ENCODE data around the gene LLGL1. TPM values are rescaled to one million over a fixed set of nuclear protein-coding genes. Genes with fewer than 3 reads are reported as not detected.

Gene LLGL1
- total RNA-seq, 1 donor from 2014 or later, result 46.1 TPM

- no peak for TF ChIP-seq CTCF (conservative IDR thresholded peaks at IDR 0.05; ENCODE audit: low read depth, low read length)
- H3K4me3 ChIP-seq (ENCODE audit: low read depth, low read length), result no peak overlapping the region
- no peak for DNase-seq (ENCODE audit: low read depth)
These were observed 3.8 kb downstream of the LLGL1 start for GRCh38 chr17:18229254-18229653.

DNA sequence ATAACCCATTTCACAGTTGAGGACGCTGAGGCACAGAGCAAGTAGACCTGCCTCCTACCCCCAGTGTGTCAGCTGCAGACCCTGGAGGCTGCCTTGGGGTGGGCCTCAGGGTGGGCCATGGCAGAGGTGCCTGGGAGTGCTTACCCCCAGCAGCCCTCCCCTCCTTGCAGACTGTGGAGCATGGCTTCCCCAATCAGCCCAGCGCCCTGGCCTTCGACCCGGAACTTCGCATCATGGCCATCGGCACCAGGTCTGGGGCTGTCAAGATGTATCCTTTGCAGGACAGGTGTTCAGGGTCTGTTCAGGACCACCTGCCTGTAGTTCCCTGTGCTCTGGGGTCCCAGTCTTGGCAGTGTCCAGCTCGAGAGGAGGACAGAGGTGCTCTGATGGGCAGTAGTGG is 4.3 kb downstream of the LLGL1 start:
- DNase-seq (ENCODE audit: low read depth), result no peak
- TF ChIP-seq CTCF (conservative IDR thresholded peaks at IDR 0.05; ENCODE audit: low read depth, low read length), result no peak
- H3K4me3 ChIP-seq (ENCODE audit: low read depth, low read length), result no peak overlapping the region

DNA sequence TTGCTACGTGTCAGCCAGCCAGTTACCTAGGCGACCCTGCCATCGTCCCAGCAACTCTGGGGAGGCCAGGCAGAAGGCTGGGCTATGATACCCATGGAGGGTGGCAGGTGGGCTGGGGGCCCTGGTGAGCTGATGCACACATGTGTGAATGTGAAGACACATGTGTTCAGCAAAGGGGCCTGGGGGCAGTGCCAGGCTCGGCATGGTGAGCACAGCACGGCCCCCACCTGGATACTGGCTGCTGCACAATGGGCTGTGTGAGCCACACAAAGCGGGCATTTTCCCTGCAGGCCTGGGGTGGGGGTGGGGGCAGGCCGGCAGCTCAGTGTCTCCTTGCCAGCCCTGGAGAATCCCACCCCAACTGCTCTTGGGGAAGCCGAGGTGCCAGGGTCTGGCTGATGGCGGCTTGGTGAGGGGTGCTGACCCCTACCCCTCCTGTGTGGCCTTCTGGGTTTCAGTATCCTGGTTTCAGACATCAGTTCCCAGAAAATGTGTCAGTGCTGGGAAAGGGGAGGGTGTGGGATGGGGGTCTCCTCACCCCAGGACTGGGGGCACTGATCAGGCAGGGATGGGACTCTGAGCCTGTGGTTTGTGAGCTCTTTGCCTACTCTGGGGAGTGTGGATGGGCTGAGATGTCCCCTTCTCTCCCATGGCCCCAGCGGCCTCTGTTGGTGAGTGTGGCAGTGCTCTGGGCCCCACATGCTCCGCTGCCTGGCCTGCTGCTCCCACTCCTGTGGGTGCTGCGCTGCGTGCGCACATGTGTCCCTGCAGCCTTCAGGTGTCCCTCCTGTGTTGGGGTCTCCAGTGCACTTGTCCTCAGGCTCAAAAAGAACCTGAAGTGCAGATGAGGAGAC is 5.1 kb downstream of the LLGL1 start:
- no peak overlapping the region for H3K4me3 ChIP-seq (ENCODE audit: low read depth, low read length)
- TF ChIP-seq CTCF (conservative IDR thresholded peaks at IDR 0.05; ENCODE audit: low read depth, low read length), result no peak
- no peak for DNase-seq (ENCODE audit: low read depth)

DNA sequence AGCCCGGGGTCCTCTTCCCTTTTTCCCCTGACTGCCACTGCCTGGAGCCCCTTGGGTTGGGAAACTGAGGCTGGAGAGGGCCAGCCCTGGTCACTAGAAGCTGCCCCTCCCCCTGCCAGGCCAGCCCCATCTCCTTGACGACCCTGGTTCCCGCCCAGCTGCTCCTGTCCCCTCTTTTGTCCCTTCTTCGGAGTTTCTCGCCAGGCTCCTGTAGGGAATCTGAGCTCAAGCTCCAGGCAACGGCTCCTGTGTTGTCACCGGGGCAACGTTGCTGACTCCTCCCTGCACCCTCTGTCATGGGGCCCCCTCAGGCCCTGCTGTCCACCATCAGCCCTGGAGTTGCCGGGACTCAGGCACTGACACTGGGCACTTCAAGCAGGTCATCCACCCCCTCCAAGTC is 5.7 kb downstream of the LLGL1 start:
- H3K4me3 ChIP-seq (ENCODE audit: low read depth, low read length), result no peak overlapping the region
- no peak for DNase-seq (ENCODE audit: low read depth)
- TF ChIP-seq CTCF (conservative IDR thresholded peaks at IDR 0.05; ENCODE audit: low read depth, low read length), result no peak

- no peak for TF ChIP-seq CTCF (conservative IDR thresholded peaks at IDR 0.05; ENCODE audit: low read depth, low read length)
These were observed 8.5 kb downstream of the LLGL1 start for GRCh38 chr17:18233803-18234518.

DNA sequence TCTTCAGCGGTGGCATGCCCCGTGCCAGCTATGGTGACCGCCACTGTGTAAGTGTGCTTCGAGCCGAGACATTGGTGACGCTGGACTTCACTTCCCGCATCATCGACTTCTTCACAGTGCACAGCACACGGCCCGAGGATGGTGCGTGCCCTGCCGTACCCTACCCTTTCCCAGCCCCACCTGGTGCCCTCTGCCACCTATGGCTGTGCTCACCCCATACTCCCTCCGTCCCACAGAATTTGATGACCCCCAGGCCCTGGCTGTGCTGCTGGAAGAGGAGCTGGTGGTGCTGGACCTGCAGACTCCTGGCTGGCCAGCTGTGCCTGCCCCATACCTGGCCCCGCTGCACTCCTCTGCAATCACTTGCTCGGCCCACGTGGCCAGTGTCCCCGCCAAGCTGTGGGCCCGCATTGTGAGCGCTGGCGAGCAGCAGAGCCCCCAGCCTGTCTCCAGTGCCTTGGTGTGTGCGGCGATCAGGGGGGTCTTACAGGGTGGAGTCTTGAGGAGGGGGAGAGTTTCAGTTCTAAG is 9.5 kb downstream of the LLGL1 start:
- no peak for TF ChIP-seq CTCF (conservative IDR thresholded peaks at IDR 0.05; ENCODE audit: low read depth, low read length)
- H3K4me3 ChIP-seq (ENCODE audit: low read depth, low read length), result no peak overlapping the region
- DNase-seq (ENCODE audit: low read depth), result no peak

More at GRCh38 chr17:18233803-18234518, 8.5 kb downstream of the LLGL1 start:
- no peak for DNase-seq (ENCODE audit: low read depth)
- no peak overlapping the region for H3K4me3 ChIP-seq (ENCODE audit: low read depth, low read length)

Data from epithelial cell of proximal tubule (primary cell).